ENCODE measurements around the gene KRTAP9-2.
"Not testable (repeated sequence)": the region's sequence is repeated elsewhere in the genome, so short reads cannot be mapped to it uniquely, and the experiment has no call there.

KRTAP9-2 gene

GRCh38 chr17:41231731-41232130 lies 5.3 kb downstream of the KRTAP9-2 start:
- Mint-ChIP-seq H3K27ac (no peak overlapping the region), H3K36me3 (ENCODE audit: low read depth) (no peaks in the 10 kb centered on the region), H3K9me3 (no peaks in the 10 kb centered on the region), H3K4me1 (no peaks in the 10 kb centered on the region), H3K27me3 (ENCODE audit: low read depth) (peaks cover 37% of the 10 kb centered on the region), H3K4me3 (no peak overlapping the region)
- no peak for TF ChIP-seq CTCF (IDR thresholded peaks at IDR 0.05; ENCODE audit: unreplicated experiment in 3 of 3)

GRCh38 chr17:41232399-41233105 lies 6.1 kb downstream of the KRTAP9-2 start, which contains the start of gene KRTAP9-3:
Gene KRTAP9-3, plus strand, starts transcription at chr17:41232449. Its CDS starts 53 bp downstream, at chr17:41232502.
- H3K27me3 Mint-ChIP-seq (ENCODE audit: low read depth), result peaks cover 39% of the 10 kb centered on the region
- not testable (repeated sequence) for H3K27ac Mint-ChIP-seq; H3K9me3 Mint-ChIP-seq; H3K36me3 Mint-ChIP-seq (ENCODE audit: low read depth); H3K4me1 Mint-ChIP-seq; H3K4me3 Mint-ChIP-seq

GRCh38 chr17:41237116-41237515 lies 10.7 kb downstream of the KRTAP9-2 start:
- H3K9me3 Mint-ChIP-seq; H3K4me3 Mint-ChIP-seq; H3K27ac Mint-ChIP-seq; H3K4me1 Mint-ChIP-seq; H3K36me3 Mint-ChIP-seq (ENCODE audit: low read depth): not testable (repeated sequence)
- H3K27me3 Mint-ChIP-seq (ENCODE audit: low read depth), result peaks cover 32% of the 10 kb centered on the region

GRCh38 chr17:41237949-41238437 lies 11.5 kb downstream of the KRTAP9-2 start, which contains the start of gene KRTAP9-8:
Gene KRTAP9-8, plus strand, starts transcription at chr17:41237999. Its CDS starts 53 bp downstream, at chr17:41238052.
- H3K4me3 Mint-ChIP-seq; H3K36me3 Mint-ChIP-seq (ENCODE audit: low read depth); H3K27ac Mint-ChIP-seq; H3K4me1 Mint-ChIP-seq: not testable (repeated sequence)
- Mint-ChIP-seq H3K9me3 (peaks cover 14% of the 10 kb centered on the region), H3K27me3 (ENCODE audit: low read depth) (peaks cover 34% of the 10 kb centered on the region)

- not testable (repeated sequence) for H3K4me3 Mint-ChIP-seq
These were observed 20.7 kb downstream of the KRTAP9-2 start for GRCh38 chr17:41246995-41247787.

GRCh38 chr17:41249637-41250240 lies 23.3 kb downstream of the KRTAP9-2 start, which contains the start of gene KRTAP9-4:
Gene KRTAP9-4, plus strand, starts transcription at chr17:41249687. Its CDS starts 34 bp downstream, at chr17:41249721.
- not testable (repeated sequence) for H3K9me3 Mint-ChIP-seq; H3K27ac Mint-ChIP-seq; H3K4me1 Mint-ChIP-seq; H3K4me3 Mint-ChIP-seq; H3K36me3 Mint-ChIP-seq (ENCODE audit: low read depth)
- peaks cover 55% of the 10 kb centered on the region for H3K27me3 Mint-ChIP-seq (ENCODE audit: low read depth)

More at GRCh38 chr17:41246995-41247787, 20.7 kb downstream of the KRTAP9-2 start:
- H3K36me3 Mint-ChIP-seq (ENCODE audit: low read depth); H3K4me1 Mint-ChIP-seq; H3K9me3 Mint-ChIP-seq; H3K27ac Mint-ChIP-seq: not testable (repeated sequence)
- peaks cover 39% of the 10 kb centered on the region for H3K27me3 Mint-ChIP-seq (ENCODE audit: low read depth)

GRCh38 chr17:41251261-41251660 lies 24.8 kb downstream of the KRTAP9-2 start:
- Mint-ChIP-seq H3K36me3 (ENCODE audit: low read depth) (no peaks in the 10 kb centered on the region), H3K27ac (no peak overlapping the region), H3K4me3 (no peak overlapping the region), H3K9me3 (no peaks in the 10 kb centered on the region), H3K27me3 (ENCODE audit: low read depth) (peaks cover 65% of the 10 kb centered on the region), H3K4me1 (no peaks in the 10 kb centered on the region)
- no peak for TF ChIP-seq CTCF (IDR thresholded peaks at IDR 0.05; ENCODE audit: unreplicated experiment in 3 of 3)

- peaks cover 75% of the 10 kb centered on the region for H3K27me3 Mint-ChIP-seq (ENCODE audit: low read depth)
- H3K4me3 Mint-ChIP-seq, result no peak overlapping the region
- no peaks in the 10 kb centered on the region for H3K9me3 Mint-ChIP-seq
- H3K4me1 Mint-ChIP-seq, result no peaks in the 10 kb centered on the region
- no peak for TF ChIP-seq CTCF (IDR thresholded peaks at IDR 0.05; ENCODE audit: unreplicated experiment in 3 of 3)
- no peak overlapping the region for H3K27ac Mint-ChIP-seq
- H3K36me3 Mint-ChIP-seq (ENCODE audit: low read depth), result no peaks in the 10 kb centered on the region
These were observed 28.4 kb downstream of the KRTAP9-2 start for GRCh38 chr17:41254861-41255260.

- H3K4me1 Mint-ChIP-seq; H3K27ac Mint-ChIP-seq; H3K9me3 Mint-ChIP-seq; H3K4me3 Mint-ChIP-seq; H3K36me3 Mint-ChIP-seq (ENCODE audit: low read depth): not testable (repeated sequence)
- peaks cover 72% of the 10 kb centered on the region for H3K27me3 Mint-ChIP-seq (ENCODE audit: low read depth)
These were observed 29.2 kb downstream of the KRTAP9-2 start, which contains the start of gene KRTAP9-9 for GRCh38 chr17:41255381-41256290. Gene KRTAP9-9, plus strand, starts transcription at chr17:41255384.
